Upper lobe of left lung (tissue), 6 donors: ENCODE data around the gene IL22RA1. TPM values are rescaled to one million over a fixed set of nuclear protein-coding genes. Genes with fewer than 3 reads are reported as not detected.

Experiments used
- ATAC-seq, 2 donors: fragments of 200-7000 bp; cut with Tn5 transposase; one replicate each; pipeline ENCODE4 v1.9.1; 2022; ENCODE audit warnings: mild to moderate bottlenecking in 2 of 2, moderate library complexity in 2 of 2; ENCODE audit not compliant: low FRiP score in 2 of 2
- DNase-seq, 2 donors: peaks; one replicate each; pipeline ENCODE4 v3.0.0-alpha.2; 2019 to 2020
- H3K27ac ChIP-seq, 4 donors: fragments of 200-600 bp; sonication (generic); one replicate each; pipeline ENCODE4 v1.5.1; 2016 to 2019
- H3K27me3 ChIP-seq, 4 donors: fragments of 200-600 bp; sonication (generic); one replicate each; pipeline ENCODE4 v1.5.1; 2017 to 2019
- H3K36me3 ChIP-seq, 4 donors: fragments of 200-600 bp; sonication (generic); one replicate each; pipeline ENCODE4 v1.5.1; 2016 to 2019
- H3K4me1 ChIP-seq, 4 donors: fragments of 200-600 bp; sonication (generic); one replicate each; pipeline ENCODE4 v1.5.1; 2018 to 2019
- H3K4me3 ChIP-seq, 4 donors: fragments of 200-600 bp; sonication (generic); one replicate each; pipeline ENCODE4 v1.5.1; 2017 to 2019; ENCODE audit warnings: mild to moderate bottlenecking in 2 of 4, moderate library complexity in 1 of 4
- H3K9me3 ChIP-seq, 4 donors: fragments of 200-600 bp; sonication (generic); one replicate each; pipeline ENCODE4 v1.5.1; 2018 to 2019
- CTCF ChIP-seq, 6 experiments: fragments of 450-650 bp in 4 of 6; fragments of 200-600 bp in 2 of 6; sonication (generic) in 2 of 6; IDR thresholded peaks; one replicate each; pipeline ENCODE4 v1.5.1; 2016 to 2019; ENCODE audit warnings: antibody characterized with exemption in 6 of 6
- EP300 ChIP-seq, 4 donors: sonication (generic); formaldehyde crosslinking; IDR thresholded peaks; one replicate each; pipeline ENCODE4 v1.5.1; 2017; ENCODE audit warnings: antibody characterized with exemption in 4 of 4, control low read depth in 2 of 4
- POLR2A ChIP-seq, 4 donors: fragments of 450-650 bp; IDR thresholded peaks; one replicate each; pipeline ENCODE4 v1.5.1; 2016 to 2017; ENCODE audit warnings: antibody characterized with exemption in 4 of 4, mild to moderate bottlenecking in 2 of 4
- POLR2AphosphoS5 ChIP-seq, 2 donors: sonication (generic); formaldehyde crosslinking; IDR thresholded peaks; one replicate each; pipeline ENCODE4 v1.5.1; 2017; ENCODE audit warnings: antibody characterized with exemption in 2 of 2
- WGBS, 2 donors: methylation state at CpG; one replicate each; pipeline ENCODE4 v1.1.5; 2017 to 2018; 5-methylcytosine and 5-hydroxymethylcytosine counted together
- total RNA-seq, 6 donors: library from RNA; depleted of rRNA in 4 of 6; stranded (reverse); fragments of >200 nt in 4 of 6; gene quantifications; one replicate each; pipeline versions ENCODE4 v1.1.0 to v1.2.1, GENCODE V29; 2016 to 2021
- donor health status: DM: no; HTN: no; CAD: no; lungs with moderate emphysema.
- donor health status: DM: no; HTN: yes; CAD: no; lungs with severe emphysema.

The IL22RA1 gene
- total RNA-seq, 6 donors from 2014 or later: 0.15 to 1.4 (median 0.90) TPM

- ATAC-seq (no peak), DNase-seq (no peak)
- no peak overlapping the region for H3K4me3 ChIP-seq
- no peaks in the 10 kb centered on the region for H3K36me3 ChIP-seq
- H3K9me3 ChIP-seq: peaks cover 0 to 10% (median 4%) of the 10 kb centered on the region in 4 donors
- no peak overlapping the region for H3K27ac ChIP-seq
- no peak for TF ChIP-seq CTCF (IDR thresholded peaks at IDR 0.05)
- TF ChIP-seq POLR2AphosphoS5 (IDR thresholded peaks at IDR 0.05): no peak
- TF ChIP-seq POLR2A (IDR thresholded peaks at IDR 0.05): no peak
- no peak for TF ChIP-seq EP300 (IDR thresholded peaks at IDR 0.05)
- no peaks in the 10 kb centered on the region for H3K27me3 ChIP-seq
- no peaks in the 10 kb centered on the region for H3K4me1 ChIP-seq
- WGBS, 2 donors: 79 to 82% methylated on average over 3 of the region's 3 CpGs
Measured at GRCh38 chr1:24134376-24134775, 8.6 kb downstream of the IL22RA1 start.

- Histone ChIP-seq H3K9me3 (peaks cover 0 to 10% (median 4%) of the 10 kb centered on the region in 4 donors), H3K36me3 (no peaks in the 10 kb centered on the region), H3K27me3 (no peaks in the 10 kb centered on the region), H3K27ac (no peak overlapping the region), H3K4me3 (no peak overlapping the region), H3K4me1 (no peaks in the 10 kb centered on the region)
- DNase-seq: no peak
- TF ChIP-seq CTCF (IDR thresholded peaks at IDR 0.05): no peak
- no peak for TF ChIP-seq EP300 (IDR thresholded peaks at IDR 0.05)
- TF ChIP-seq POLR2A (IDR thresholded peaks at IDR 0.05): no peak
- no peak for TF ChIP-seq POLR2AphosphoS5 (IDR thresholded peaks at IDR 0.05)
- ATAC-seq: no peak
- WGBS, 2 donors: 71 to 88% methylated on average over 1 of the region's 1 CpG
Measured at GRCh38 chr1:24133819-24134218, 9.1 kb downstream of the IL22RA1 start.

- H3K4me1 ChIP-seq: no peaks in the 10 kb centered on the region
- 83 to 88% methylated on average over 3 of the region's 3 CpGs for WGBS, 2 donors
- DNase-seq: no peak
- no peaks in the 10 kb centered on the region for H3K36me3 ChIP-seq
- ATAC-seq: no peak
- TF ChIP-seq EP300 (IDR thresholded peaks at IDR 0.05): no peak
- TF ChIP-seq POLR2A (IDR thresholded peaks at IDR 0.05): no peak
- TF ChIP-seq CTCF (IDR thresholded peaks at IDR 0.05): no peak
- TF ChIP-seq POLR2AphosphoS5 (IDR thresholded peaks at IDR 0.05): no peak
- H3K4me3 ChIP-seq: no peak overlapping the region
- H3K27ac ChIP-seq: no peak overlapping the region
- H3K9me3 ChIP-seq: peaks cover 0 to 10% (median 4%) of the 10 kb centered on the region in 4 donors
- H3K27me3 ChIP-seq: no peaks in the 10 kb centered on the region
Measured at GRCh38 chr1:24130385-24130784, 12.6 kb downstream of the IL22RA1 start.

- 88 to 90% methylated on average over 7 of the region's 7 CpGs for WGBS, 2 donors
- no peak for ATAC-seq
- H3K27ac ChIP-seq: no peak overlapping the region
- H3K9me3 ChIP-seq: peaks cover 0 to 10% (median 4%) of the 10 kb centered on the region in 4 donors
- no peaks in the 10 kb centered on the region for H3K36me3 ChIP-seq
- no peaks in the 10 kb centered on the region for H3K27me3 ChIP-seq
- no peaks in the 10 kb centered on the region for H3K4me1 ChIP-seq
- H3K4me3 ChIP-seq: no peak overlapping the region
- no peak for DNase-seq
- TF ChIP-seq POLR2AphosphoS5 (IDR thresholded peaks at IDR 0.05) (no peak), EP300 (IDR thresholded peaks at IDR 0.05) (no peak), CTCF (IDR thresholded peaks at IDR 0.05) (no peak), POLR2A (IDR thresholded peaks at IDR 0.05) (no peak)
Measured at GRCh38 chr1:24127801-24128363, 15.1 kb downstream of the IL22RA1 start.
